Measurements from ENCODE around the gene CUEDC1.
A peak's percentile ranks its signal among the peaks of the same experiment; 100 is the strongest.

Gene CUEDC1

DNA sequence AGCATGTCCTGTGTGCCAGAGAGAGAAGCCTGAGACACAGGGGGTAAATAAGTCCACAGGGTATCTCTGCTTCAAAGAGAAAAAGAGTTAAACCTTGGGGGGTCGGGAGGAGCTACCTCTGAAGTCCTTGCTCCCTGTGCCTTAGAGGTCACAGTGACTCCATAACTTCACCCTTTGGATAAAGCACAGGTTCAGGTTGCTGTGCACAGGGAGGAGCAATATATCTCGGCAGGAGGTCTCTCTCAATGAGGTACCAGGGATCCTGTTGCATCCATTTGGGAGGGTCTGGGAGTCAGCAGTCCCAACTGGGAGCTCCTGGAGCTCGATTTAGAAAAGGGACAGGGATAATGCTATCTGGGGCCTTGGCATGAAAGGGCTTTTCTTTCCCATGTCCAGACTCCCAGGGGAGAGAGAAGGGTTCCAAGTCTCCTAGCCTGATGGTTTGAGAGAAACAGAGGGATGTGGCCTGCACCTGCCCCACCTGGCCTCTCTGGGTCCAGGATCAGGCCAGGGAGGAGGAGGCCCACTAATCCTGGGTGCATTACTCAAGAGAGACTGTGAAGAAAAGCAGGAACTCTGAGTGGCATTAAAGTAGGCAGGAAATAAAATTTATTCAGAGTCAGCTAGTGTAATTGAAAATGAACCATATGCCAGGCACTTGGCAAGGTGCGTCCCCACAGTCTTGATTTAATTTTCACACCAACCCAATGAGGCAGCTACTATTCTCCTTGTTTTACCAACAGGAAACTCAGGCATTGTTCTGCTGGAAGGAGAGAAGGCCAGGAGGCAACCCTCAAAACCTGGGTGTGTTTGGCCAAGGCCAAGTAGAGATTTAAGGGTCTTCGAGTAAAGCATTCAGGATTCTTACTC, 40.7 kb downstream of the CUEDC1 start:
- DNase-seq, result no peak

GRCh38 chr17:57913575-57914272, 41.5 kb downstream of the CUEDC1 start:
- no peak for DNase-seq

DNA sequence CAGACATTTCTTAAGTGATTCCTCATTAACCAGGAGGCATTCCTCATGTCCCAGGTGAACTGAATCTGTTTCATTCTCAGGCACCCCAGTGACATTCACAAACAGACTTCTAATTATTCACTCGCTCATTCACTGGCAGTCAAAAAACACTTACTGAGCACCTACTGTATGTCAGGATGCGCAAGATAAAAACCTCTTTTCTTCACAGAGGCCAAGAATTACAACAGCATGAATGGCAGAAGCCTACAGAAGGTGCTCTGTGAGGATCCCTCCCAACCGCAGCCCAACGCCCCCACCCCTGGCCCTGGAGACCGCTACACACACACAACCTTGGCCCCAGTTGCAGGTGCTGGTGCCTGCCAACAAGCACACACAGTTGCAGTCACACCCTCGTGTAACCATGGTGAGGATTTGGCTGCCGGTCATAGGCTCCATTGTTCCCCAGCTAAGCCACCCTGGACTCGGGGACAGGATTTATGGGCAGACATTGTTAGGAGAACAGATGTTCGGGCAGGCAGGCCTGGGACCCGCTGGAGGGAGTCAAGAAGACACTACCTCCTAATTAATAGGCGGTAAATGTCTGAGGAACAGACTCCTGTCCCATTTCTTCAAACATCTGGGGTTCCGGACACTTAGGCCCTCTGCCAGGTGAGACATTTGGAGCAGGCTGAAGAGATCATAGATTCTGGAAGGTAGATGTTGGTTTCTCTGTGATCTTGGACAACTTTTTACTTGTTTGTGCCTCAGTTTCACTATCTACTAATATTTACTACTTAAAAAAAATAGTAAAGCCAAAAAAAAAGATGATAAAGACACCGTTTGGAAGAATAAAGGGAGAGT, 43.2 kb downstream of the CUEDC1 start:
- DNase-seq, result no peak

DNA sequence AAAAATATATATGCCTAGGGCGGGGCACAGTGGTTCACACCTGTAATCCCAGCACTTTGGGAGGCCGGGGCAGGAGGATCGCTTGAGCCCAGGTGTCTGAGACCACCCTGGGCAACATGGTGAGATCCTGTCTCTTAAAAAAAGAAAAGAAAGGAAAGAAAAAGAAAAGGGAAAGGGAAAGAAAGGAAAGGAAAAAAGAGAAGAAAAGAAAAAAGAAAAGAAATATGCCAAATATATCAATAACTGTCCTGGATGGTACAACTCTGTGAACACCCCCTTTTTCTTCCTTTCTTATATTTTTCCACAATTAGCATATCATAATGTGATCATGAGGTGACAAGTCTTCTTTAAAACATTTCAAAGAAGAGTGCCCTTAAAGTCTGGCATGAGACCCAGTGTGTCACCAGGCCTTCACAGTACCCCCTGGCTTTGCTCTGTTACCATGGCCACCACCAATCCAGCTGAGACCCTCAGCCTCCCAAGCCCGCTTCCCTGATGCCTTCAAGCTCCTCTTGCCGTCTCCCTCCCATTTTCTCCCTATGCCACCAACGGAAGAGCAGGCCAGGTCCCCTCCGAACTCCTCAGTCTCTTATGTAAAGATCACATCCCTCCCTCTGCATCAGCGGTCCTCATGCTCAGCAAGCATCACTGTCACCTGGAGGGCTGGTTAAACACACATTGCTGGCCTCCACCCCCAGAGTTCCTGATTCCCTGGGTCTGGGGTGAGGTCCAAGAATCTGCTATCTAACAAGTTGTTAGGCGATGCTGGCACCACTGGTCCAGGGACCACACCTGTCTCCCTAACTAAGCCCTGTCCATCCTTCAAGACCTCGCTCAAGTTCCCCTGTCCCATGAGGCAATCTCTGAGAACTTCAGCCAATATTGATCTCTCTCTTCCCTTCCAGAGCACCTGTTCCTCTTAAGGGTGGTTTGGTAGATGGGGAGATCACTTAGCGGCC, 44.5 kb downstream of the CUEDC1 start:
- DNase-seq, result no peak

DNA sequence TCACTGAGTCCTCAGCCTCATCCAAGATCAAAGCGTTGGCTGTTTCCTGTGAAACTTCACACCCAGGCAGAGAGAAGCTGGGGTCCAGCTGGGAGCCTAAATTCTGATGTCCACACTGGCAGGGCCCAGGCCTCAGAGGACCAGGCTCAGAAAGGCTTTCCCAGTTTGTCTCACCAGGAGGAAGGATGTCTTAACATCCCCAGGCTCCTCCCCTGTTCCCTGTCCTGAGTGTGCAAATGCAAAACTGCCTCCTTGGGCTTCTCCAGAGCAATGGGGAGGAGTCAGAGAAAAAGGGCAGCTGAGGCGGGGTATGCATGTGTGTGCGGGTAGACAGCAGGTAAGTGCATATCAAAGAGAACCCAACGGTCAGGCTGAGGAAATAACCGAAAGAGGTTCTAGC, 45.7 kb downstream of the CUEDC1 start:
- no peak for DNase-seq

DNA sequence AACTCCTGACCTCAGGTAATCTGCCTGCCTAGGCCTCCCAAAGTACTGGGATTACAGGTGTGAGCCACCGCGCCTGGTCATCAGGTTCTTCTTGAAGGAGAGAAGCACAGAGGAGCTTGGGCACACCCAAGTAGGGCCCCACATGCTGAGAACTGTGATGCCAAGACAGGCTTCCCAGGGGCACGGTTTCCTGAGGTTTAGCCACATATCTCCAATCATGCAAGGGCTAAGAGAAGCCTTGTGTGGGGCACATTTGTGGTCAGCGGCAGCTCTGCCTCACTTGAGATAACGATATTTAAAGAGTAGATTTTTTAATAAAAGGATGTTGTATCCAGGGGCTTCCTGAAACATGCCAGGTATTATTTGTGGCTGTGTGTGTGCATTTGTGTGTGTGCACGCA, 46.9 kb downstream of the CUEDC1 start:
- no peak for DNase-seq

DNA sequence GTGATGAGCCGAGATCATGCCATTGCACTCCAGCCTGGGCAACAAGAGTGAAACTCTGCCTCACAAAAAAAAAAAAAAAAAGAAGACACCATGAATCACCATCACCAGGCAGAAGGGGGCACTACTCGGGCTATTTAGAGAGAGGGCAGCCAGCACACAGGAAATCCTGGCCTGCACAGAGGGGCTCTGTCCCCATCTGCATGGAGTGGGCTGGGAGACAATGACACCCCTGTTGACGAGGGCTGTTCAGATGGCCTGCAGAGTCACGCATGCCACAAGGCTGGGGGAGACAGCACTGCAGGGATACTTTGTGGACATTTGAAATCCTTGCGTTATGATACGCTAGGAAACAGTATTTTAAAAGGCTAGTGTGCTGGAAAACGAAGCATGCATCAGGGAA, 48.3 kb downstream of the CUEDC1 start:
- DNase-seq, result no peak

DNA sequence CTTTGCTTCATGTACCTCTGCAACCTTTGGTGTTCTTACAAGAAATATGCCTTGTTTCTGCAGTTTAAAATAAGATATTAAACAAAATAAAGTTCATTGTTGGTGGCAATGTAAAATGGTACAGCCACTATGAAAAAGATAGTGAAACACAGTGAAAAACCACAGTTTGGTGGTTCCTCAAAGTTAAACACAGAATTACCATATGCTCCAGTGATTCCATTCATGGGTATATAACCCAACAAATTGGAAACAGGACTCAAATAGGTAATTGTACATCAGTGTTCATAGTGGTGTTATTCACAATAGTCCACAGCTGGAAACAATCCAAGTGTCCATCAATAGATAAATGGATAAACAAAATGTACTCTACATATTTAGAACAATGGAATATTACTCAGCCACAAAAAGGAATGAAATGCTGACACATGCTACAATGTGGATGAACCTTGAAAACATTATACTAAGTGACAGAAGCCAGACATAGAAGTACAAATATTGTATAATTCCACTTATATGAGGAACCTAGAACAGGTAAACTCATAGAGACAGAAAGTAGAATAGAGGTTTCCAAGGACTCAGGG, 49.2 kb downstream of the CUEDC1 start:
- DNase-seq, result no peak

- no peak for DNase-seq
These were observed 51.3 kb downstream of the CUEDC1 start for GRCh38 chr17:57903961-57904360.

DNA sequence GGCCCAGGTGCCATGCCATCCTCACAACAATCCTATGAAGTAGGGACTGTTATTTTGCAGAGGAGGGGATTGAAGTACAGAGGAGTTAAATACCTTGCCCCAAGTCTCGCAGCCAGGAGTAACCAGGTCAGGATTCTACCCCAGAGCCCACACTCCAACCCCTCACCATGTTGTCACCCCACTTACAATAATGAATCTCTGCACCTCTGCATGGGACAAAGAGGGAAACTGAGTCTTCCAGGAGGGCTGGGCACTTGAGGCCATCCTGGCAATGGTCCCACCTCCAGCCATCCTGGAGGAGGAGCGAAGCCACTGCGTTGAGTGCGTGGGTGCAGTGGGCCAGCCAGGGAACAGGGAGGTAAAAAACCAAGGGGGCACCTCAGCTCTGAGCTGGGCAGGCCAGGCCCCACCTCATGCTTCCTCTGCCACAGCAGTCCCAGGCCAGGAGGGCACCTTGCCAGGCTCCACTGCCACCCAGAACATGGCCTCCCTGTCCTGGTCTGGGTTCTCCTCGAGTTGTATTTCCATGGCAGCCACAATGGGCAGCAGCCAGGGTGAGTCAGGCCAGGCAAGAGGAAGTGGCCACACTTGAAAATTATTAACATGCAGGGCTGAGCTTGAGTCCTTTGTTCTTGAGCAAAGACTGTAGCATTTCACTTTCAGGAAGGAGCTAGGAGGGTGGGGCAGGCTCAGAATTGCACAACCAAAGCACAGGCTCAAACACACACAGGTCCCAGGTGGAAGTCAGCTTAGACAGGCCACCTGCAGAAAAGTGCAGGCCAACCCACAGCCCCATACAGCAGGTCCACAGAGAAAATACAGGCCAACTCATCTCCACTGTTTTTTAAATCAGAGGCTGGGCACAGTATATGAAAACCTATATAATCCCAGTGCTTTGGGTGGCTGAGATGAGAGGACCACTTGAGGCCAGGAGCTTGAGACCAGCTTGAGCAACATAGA, 52.1 kb downstream of the CUEDC1 start:
- DNase-seq, result peak; percentile 31 to 70

- no peak for DNase-seq
These were observed 53.0 kb downstream of the CUEDC1 start for GRCh38 chr17:57902117-57902799.

DNA sequence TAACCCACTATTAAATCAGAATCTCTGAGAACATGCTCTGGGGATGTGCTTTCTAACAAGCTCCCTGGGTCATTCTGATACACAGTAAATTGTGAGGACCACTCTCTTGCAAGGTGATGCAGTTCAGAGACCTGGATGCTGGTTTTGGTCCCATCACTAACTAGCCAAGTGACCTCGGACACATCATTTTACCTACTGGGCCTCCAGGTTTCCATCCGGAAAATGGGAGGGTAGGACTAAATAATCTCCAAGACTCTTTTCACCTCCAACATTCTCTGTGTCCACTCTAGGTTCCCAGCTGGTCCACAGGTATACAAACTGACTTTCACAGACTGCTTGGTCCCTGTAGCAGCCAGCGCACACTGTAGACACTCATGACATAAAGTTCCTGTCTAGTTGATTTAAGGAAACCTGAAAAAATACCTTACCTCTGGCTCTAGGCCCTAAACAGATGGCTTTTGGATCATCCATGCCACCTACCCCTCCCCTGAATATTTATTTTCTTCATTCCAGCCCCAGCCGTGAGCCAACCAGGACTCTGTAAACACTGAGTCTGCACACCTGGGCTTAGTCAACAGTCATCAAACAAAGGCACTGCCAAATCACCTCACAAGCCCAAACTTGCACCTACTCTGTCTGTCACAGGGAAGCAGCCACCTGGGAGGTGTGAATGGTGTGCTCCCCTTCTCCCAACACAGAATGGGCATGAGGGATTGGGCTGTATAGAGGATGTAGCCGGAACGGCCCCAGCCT, 54.0 kb downstream of the CUEDC1 start:
- DNase-seq, result no peak

GRCh38 chr17:57899822-57900221, 55.4 kb downstream of the CUEDC1 start:
- DNase-seq, result no peak

DNA sequence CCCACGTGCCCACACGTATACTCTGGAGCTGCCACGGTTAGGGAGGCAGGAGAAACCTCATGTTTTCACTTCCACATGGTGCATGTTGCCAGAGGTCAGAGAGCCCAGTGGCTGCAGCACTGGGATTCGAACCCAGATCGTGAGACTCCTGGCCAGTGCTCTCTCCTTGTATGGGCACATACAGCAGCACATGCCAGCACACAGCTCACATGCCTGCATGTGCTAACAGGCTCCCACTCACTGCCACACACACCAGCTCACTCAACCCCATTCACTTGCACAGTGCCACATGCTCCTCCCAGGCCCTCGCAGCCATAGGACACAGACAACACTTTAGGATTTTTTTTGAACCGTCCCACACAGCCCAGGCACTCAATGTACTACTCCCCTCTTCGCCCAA, 55.8 kb downstream of the CUEDC1 start:
- DNase-seq, result no peak

DNA sequence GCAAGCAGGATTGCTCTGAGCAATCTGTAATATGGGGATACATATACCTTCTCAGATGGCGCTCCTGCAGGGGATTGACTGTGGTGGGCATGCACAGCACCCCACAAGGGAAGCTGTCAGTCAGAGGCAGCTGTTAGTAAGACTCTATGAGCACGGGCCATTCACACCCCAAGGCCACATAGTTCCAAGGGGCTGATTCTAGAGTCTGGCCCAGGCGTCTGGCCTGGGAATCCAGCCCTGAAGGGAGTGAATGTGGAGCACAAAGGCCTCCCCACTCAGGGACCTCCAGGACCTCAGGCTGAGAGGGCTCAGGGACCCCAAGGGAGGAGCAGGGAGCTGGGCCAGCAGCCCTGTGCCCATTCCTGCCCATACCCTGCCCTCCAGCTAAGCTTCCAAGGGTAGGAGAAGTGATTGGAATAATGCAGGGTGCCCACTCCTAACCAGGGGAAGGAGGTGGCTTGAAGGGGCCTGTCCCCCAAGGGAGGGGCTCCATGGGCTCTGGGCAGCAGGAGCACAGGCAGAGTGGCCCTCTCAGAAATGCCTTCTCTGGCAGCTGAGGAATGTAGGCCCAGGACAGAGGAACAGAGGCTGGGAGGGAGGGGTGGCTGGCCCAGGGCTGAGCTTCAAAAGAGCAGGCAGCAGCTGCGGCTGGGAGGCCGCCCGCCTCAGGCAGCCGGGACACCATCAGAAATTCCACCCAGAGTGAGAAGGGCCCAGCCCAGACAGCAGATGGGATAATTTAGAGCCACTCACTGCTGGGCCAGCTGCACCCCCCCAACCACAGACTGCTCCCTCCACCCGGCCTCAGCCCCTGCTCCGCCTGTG, 56.5 kb downstream of the CUEDC1 start:
- no peak for DNase-seq

- peak in 1 of 2 experiments; percentile 36 for DNase-seq
These were observed 59.7 kb downstream of the CUEDC1 start for GRCh38 chr17:57895382-57896060.

- DNase-seq, result no peak
These were observed 60.4 kb downstream of the CUEDC1 start for GRCh38 chr17:57894848-57895247.
